ENCODE data around the gene AATK. TPM values are rescaled to one million over a fixed set of nuclear protein-coding genes. Genes with fewer than 3 reads are reported as not detected.

AATK gene
- total and polyA plus RNA-seq, 9 of the 15 experiments (the other 6 are each of a cell fraction or from before 2014, with no cell fraction given), result 0.11 to 0.55 (median 0.38) TPM; not detected in 5

DNA sequence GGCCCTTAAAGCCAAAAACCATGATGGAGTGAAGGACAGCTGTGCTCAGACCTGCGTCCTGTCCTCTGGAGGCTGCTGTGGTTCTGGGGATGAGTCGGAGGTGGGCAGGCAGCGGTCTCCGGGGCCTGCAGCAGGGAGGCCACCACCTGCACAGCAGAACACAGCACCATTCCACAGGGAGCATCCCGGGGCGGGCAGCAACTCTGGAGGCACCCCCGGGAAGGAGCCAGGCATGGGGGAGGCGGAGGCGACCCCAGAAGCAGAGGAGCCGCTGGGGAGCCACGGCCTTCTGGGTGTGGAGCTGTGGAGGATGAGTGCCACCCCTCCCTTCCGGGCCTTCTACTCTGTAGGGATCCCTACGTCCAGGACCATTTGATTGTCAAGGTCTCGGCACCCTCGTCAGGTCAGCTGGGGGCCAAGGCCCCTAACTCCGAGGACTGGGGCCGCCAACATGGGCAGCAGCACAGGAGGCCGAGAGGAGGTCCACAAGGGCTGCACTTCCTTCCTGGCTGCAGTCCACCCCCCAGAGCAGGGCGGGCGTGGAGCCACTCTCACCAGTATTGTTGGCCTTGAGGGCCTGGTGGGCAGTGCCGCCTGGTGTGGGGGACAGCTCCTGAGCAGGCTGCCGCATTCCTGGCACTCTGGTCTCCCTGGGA is 32.9 kb upstream of the AATK start:
- no peak for FAIRE-seq
- no peak overlapping the region for H2AFZ ChIP-seq (ENCODE audit: low read depth, low read length)
- peaks cover 2% of the 10 kb centered on the region; the same call in 2 of the 3 replicates for H3K36me3 ChIP-seq (ENCODE audit: control insufficient read depth, insufficient read depth, low read length)
- peaks cover 3% of the 10 kb centered on the region for H3K9me1 ChIP-seq (ENCODE audit: control insufficient read depth, insufficient read depth, low read length)
- WGBS (ENCODE audit: insufficient coverage, low coverage, missing lambda C conversion rate), result 81% methylated on average over 21 of the region's 22 CpGs
- BruUV-seq (replicated peaks), result no TSS peak
- no peak overlapping the region for H3K9ac ChIP-seq (ENCODE audit: insufficient read depth in 1 of 2, low read depth in 2 of 2, low read length in 2 of 2)
- POLR2A ChIA-PET, result interaction anchor here (0.5 to 1.2 kb wide), 2 partner anchors 10 to 19 kb away, joined by 3 to 4 read pairs; no protein-coding TSS in a partner anchor
- no peaks in the 10 kb centered on the region for H3K27me3 ChIP-seq (ENCODE audit: control insufficient read depth in 2 of 2, insufficient read depth in 2 of 2, low read length in 2 of 2)
- no peak for DNase-seq (ENCODE audit: extremely low read depth in 1 of 4, low spot score in 3 of 4)
- no peaks in the 10 kb centered on the region for H3K9me3 ChIP-seq (replicated peaks; ENCODE audit: control insufficient read depth, insufficient read depth, low read depth, low read length)
- peaks cover 6 to 40% of the 10 kb centered on the region in 2 experiments; a peak in 4 of 5 replicates for H3K4me1 ChIP-seq (replicated peaks in 1 of 2; ENCODE audit: control insufficient read depth in 2 of 2, insufficient read depth in 2 of 2, low read length in 2 of 2)
- no peak overlapping the region for H3K4me3 ChIP-seq
- H3K27ac ChIP-seq (ENCODE audit: extremely low read depth, low read depth, low read length), result no peak overlapping the region
- no peaks in the 10 kb centered on the region for H4K20me1 ChIP-seq (replicated peaks; ENCODE audit: control insufficient read depth, insufficient read depth, low read length)
- no peak overlapping the region for H3K4me2 ChIP-seq (ENCODE audit: insufficient read depth, low read length)
- CTCF ChIA-PET (ENCODE audit: low intra/inter-chr PET ratio), result no interaction called here
- H3K79me2 ChIP-seq (ENCODE audit: control insufficient read depth, insufficient read depth, low read length), result no peaks in the 10 kb centered on the region
- in situ Hi-C loops (cut with MboI) (no loop called here), intact Hi-C loops (cut with micrococcal nuclease) (no loop called here)
- ATAC-seq, result no peak
- TF ChIP-seq TBL1XR1 (IDR thresholded peaks at IDR 0.05; ENCODE audit: low read length in 2 of 2) (no peak), RB1 (IDR thresholded peaks at IDR 0.05; ENCODE audit: low read depth) (no peak), EWSR1 (IDR thresholded peaks at IDR 0.05; ENCODE audit: borderline replicate concordance, low read depth, partially characterized antibody) (no peak), PTRF (tag; IDR thresholded peaks at IDR 0.05) (no peak), MCM2 (IDR thresholded peaks at IDR 0.05; ENCODE audit: low read depth) (no peak), FOXJ3 (CRISPR knock-in tag; IDR thresholded peaks at IDR 0.05) (no peak), NR3C1 (CRISPR knock-in tag; IDR thresholded peaks at IDR 0.05) (no peak), IRF2 (CRISPR knock-in tag; IDR thresholded peaks at IDR 0.05) (no peak), TAF15 (IDR thresholded peaks at IDR 0.05; ENCODE audit: low read depth, low read length) (no peak), GTF2E2 (tag; IDR thresholded peaks at IDR 0.05) (no peak)
- TF ChIP-seq, protein P1, sequence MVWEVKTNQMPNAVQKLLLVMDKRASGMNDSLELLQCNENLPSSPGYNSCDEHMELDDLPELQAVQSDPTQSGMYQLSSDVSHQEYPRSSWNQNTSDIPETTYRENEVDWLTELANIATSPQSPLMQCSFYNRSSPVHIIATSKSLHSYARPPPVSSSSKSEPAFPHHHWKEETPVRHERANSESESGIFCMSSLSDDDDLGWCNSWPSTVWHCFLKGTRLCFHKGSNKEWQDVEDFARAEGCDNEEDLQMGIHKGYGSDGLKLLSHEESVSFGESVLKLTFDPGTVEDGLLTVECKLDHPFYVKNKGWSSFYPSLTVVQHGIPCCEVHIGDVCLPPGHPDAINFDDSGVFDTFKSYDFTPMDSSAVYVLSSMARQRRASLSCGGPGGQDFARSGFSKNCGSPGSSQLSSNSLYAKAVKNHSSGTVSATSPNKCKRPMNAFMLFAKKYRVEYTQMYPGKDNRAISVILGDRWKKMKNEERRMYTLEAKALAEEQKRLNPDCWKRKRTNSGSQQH (CRISPR knock-in tag; IDR thresholded peaks at IDR 0.05), result no peak
- TF ChIP-seq, protein P2, sequence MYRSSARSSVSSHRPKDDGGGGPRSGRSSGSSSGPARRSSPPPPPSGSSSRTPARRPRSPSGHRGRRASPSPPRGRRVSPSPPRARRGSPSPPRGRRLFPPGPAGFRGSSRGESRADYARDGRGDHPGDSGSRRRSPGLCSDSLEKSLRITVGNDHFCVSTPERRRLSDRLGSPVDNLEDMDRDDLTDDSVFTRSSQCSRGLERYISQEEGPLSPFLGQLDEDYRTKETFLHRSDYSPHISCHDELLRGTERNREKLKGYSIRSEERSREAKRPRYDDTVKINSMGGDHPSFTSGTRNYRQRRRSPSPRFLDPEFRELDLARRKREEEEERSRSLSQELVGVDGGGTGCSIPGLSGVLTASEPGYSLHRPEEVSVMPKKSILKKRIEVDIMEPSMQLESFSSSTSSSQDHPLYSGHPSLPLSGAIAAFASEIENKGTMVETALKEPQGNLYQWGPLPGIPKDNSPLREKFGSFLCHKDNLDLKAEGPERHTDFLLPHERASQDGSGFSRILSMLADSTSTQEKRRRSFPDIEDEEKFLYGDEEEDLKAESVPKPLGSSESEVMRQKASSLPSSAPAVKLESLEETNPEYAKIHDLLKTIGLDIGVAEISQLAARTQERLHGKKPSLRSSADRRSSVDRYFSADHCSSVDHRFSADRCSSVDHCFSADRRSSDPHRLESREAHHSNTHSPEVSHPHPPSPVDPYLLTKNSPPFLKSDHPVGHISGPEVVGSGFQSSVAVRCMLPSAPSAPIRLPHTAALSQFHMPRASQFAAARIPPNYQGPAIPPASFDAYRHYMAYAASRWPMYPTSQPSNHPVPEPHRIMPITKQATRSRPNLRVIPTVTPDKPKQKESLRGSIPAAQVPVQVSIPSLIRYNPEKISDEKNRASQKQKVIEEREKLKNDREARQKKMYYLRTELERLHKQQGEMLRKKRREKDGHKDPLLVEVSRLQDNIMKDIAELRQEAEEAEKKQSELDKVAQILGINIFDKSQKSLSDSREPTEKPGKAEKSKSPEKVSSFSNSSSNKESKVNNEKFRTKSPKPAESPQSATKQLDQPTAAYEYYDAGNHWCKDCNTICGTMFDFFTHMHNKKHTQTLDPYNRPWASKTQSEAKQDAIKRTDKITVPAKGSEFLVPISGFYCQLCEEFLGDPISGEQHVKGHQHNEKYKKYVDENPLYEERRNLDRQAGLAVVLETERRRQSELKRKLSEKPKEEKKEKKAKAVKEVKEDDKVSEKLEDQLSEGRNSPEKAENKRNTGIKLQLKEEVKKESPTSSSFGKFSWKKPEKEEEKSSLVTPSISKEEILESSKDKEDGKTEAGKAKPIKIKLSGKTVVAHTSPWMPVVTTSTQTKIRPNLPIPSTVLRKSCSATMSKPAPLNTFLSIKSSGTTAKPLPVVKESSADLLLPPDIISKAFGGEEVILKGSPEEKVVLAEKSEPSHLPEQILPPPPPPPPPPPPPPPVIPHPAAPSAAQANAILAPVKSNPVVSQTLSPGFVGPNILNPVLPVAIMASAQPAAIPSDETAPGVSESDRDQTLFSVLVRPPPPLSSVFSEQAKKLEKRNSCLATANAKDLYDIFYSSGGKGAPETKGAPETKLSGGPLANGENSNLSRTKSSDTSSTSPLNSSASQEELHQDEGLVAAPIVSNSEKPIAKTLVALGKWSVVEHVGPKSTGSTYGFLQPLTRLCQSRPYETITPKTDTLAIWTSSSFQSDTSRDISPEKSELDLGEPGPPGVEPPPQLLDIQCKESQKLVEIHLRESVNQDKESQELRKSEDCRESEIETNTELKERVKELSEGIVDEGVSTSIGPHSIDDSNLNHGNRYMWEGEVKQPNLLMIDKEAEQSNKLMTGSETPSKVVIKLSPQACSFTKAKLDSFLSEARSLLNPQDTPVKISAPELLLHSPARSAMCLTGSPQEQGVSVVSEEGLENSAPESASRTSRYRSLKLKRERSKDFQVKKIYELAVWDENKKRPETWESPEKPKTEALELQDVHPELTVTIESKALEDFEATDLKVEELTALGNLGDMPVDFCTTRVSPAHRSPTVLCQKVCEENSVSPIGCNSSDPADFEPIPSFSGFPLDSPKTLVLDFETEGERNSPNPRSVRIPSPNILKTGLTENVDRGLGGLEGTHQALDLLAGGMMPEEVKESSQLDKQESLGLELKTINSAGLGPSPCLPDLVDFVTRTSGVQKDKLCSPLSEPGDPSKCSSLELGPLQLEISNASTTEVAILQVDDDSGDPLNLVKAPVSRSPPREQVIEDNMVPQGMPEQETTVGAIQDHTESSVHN (IDR thresholded peaks at IDR 0.05; ENCODE audit: borderline replicate concordance in 1 of 2, low read depth in 1 of 2), result no peak
